ENCODE measurements around the gene MMS19. TPM values are rescaled to one million over a fixed set of nuclear protein-coding genes. Genes with fewer than 3 reads are reported as not detected.

Gene MMS19
- total and polyA plus RNA-seq, 10 of the 15 experiments (the other 5 are each of a cell fraction or from before 2014, with no cell fraction given): 40.2 to 112 (median 69.0) TPM

DNA sequence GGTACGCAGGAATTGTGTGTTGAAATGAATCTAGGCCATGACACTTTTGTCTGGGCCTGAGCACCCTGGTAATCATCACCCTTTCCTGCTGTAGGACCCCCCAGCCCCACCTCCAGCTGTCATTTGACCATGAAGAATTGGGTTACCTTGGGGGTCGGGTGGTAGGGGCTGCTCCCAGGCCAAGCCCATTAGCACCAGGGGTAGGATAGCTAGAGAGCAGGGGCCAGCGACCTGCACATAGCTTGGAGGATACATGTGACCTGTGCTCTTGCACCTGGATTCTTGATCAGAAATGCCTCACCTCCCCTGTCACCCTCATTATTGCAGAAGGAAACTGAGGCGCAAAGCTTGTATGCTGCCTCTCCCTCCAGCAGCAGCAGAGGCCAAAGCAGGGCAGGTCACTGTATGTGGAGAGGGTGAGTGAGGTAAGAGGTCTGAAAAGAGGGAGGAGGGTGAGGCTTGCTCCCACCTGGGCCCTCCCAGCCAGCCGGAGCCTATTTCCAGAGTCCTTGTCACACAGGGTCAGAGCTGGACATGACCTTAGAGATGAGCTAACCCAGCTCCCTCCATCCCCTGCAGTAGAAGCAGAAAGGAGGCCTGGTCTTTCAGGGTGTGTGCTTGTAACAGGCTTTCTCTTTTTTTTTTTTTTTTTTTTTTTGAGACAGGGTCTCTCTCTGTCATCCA, 39.1 kb upstream of the MMS19 start:
- Histone ChIP-seq H3K4me3 (no peak overlapping the region), H3K9me3 (replicated peaks; ENCODE audit: control insufficient read depth, insufficient read depth, low read length) (no peaks in the 10 kb centered on the region), H3K36me3 (ENCODE audit: control insufficient read depth in 2 of 2, insufficient read depth in 2 of 2, low read length in 1 of 2) (no peaks in the 10 kb centered on the region), H3K4me1 (ENCODE audit: control insufficient read depth, insufficient read depth, low read length) (no peaks in the 10 kb centered on the region), H3K27me3 (replicated peaks in 1 of 2; ENCODE audit: control insufficient read depth in 2 of 2, insufficient read depth in 2 of 2, low read length in 1 of 2) (no peaks in the 10 kb centered on the region), H3K27ac (ENCODE audit: control insufficient read depth, insufficient read depth) (no peak overlapping the region), H3K79me2 (ENCODE audit: control insufficient read depth, insufficient read depth, low read length) (no peaks in the 10 kb centered on the region), H3K4me2 (ENCODE audit: control insufficient read depth, insufficient read depth) (no peak overlapping the region), H2AFZ (ENCODE audit: control insufficient read depth, low read depth, low read length) (no peak overlapping the region), H4K20me1 (ENCODE audit: control insufficient read depth, insufficient read depth) (no peaks in the 10 kb centered on the region), H3K9ac (ENCODE audit: control insufficient read depth, insufficient read depth, low read length) (no peak overlapping the region)
- DNase-seq (ENCODE audit: low read depth, low spot score): no peak
- ATAC-seq: no peak
- no peak for FAIRE-seq
- RAD21 ChIA-PET (ENCODE audit: unreplicated experiment): no interaction called here
- SMC1A ChIA-PET (ENCODE audit: uncharacterized antibody, unreplicated experiment): interaction anchor here (1.3 to 1.7 kb wide), 2 partner anchors 17 to 18 kb away, joined by 3 to 5 read pairs; no protein-coding TSS in a partner anchor
- POLR2A ChIA-PET: interaction anchor here (0.6 kb wide), 1 partner anchor 166 kb away, joined by 3 read pairs; no protein-coding TSS in a partner anchor
- 45% methylated on average over 5 of the region's 5 CpGs for WGBS (ENCODE audit: insufficient coverage, insufficient replicate concordance, low lambda C conversion rate, missing lambda C conversion rate)
- TF ChIP-seq EP300 (IDR thresholded peaks at IDR 0.05; ENCODE audit: borderline replicate concordance in 1 of 2, control insufficient read depth in 1 of 2, low read depth in 2 of 2, low read length in 2 of 2) (no peak), HDAC6 (IDR thresholded peaks at IDR 0.05; ENCODE audit: unreplicated experiment) (no peak), TARDBP (IDR thresholded peaks at IDR 0.05; ENCODE audit: borderline replicate concordance) (no peak), ZBED1 (IDR thresholded peaks at IDR 0.05; ENCODE audit: borderline replicate concordance) (no peak), GABPA (IDR thresholded peaks at IDR 0.05; ENCODE audit: low read depth) (no peak), SMARCA5 (IDR thresholded peaks at IDR 0.05) (no peak), POLR2A (IDR thresholded peaks at IDR 0.05; ENCODE audit: low read depth, low read length) (no peak), MYB (IDR thresholded peaks at IDR 0.05; ENCODE audit: borderline replicate concordance, low read depth, low read length) (no peak), NFIC (IDR thresholded peaks at IDR 0.05; ENCODE audit: low read depth, low read length) (no peak), ZZZ3 (IDR thresholded peaks at IDR 0.05; ENCODE audit: control insufficient read depth, insufficient read length, low read depth) (no peak), EZH2 (IDR thresholded peaks at IDR 0.05; ENCODE audit: borderline replicate concordance, control insufficient read depth, low read depth, low read length) (no peak)
- TF ChIP-seq, protein P1, sequence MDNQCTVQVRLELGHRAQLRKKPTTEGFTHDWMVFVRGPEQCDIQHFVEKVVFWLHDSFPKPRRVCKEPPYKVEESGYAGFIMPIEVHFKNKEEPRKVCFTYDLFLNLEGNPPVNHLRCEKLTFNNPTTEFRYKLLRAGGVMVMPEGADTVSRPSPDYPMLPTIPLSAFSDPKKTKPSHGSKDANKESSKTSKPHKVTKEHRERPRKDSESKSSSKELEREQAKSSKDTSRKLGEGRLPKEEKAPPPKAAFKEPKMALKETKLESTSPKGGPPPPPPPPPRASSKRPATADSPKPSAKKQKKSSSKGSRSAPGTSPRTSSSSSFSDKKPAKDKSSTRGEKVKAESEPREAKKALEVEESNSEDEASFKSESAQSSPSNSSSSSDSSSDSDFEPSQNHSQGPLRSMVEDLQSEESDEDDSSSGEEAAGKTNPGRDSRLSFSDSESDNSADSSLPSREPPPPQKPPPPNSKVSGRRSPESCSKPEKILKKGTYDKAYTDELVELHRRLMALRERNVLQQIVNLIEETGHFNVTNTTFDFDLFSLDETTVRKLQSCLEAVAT (IDR thresholded peaks at IDR 0.05): no peak
- TF ChIP-seq, protein P2, sequence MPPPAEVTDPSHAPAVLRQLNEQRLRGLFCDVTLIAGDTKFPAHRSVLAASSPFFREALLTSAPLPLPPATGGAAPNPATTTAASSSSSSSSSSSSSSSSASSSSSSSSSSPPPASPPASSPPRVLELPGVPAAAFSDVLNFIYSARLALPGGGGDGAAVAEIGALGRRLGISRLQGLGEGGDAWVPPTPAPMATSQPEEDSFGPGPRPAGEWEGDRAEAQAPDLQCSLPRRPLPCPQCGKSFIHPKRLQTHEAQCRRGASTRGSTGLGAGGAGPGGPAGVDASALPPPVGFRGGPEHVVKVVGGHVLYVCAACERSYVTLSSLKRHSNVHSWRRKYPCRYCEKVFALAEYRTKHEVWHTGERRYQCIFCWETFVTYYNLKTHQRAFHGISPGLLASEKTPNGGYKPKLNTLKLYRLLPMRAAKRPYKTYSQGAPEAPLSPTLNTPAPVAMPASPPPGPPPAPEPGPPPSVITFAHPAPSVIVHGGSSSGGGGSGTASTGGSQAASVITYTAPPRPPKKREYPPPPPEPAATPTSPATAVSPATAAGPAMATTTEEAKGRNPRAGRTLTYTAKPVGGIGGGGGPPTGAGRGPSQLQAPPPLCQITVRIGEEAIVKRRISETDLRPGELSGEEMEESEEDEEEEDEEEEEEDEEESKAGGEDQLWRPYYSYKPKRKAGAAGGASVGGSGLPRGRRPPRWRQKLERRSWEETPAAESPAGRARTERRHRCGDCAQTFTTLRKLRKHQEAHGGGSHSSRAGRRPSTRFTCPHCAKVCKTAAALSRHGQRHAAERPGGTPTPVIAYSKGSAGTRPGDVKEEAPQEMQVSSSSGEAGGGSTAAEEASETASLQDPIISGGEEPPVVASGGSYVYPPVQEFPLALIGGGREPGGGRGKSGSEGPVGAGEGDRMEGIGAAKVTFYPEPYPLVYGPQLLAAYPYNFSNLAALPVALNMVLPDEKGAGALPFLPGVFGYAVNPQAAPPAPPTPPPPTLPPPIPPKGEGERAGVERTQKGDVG (CRISPR knock-in tag; IDR thresholded peaks at IDR 0.05): no peak
- intact Hi-C loops (cut with micrococcal nuclease; ENCODE audit: unreplicated experiment) (no loop called here), in situ Hi-C loops (cut with MboI) (no loop called here)
- BruUV-seq (replicated peaks): no TSS peak
- CTCF ChIA-PET: interaction anchor here (0.6 to 2.7 kb wide), 3 partner anchors 8 to 461 kb away, joined by 3 to 18 read pairs (median 3); no protein-coding TSS in a partner anchor
